GM19240 (cell line): Measurements from ENCODE around the gene TMPRSS9.

Source experiments
- DNase-seq: peaks from one replicate; pipeline ENCODE4 v3.0.0; 2011; ENCODE audit warnings: low spot score; ENCODE audit not compliant: insufficient read length

The TMPRSS9 gene

DNA sequence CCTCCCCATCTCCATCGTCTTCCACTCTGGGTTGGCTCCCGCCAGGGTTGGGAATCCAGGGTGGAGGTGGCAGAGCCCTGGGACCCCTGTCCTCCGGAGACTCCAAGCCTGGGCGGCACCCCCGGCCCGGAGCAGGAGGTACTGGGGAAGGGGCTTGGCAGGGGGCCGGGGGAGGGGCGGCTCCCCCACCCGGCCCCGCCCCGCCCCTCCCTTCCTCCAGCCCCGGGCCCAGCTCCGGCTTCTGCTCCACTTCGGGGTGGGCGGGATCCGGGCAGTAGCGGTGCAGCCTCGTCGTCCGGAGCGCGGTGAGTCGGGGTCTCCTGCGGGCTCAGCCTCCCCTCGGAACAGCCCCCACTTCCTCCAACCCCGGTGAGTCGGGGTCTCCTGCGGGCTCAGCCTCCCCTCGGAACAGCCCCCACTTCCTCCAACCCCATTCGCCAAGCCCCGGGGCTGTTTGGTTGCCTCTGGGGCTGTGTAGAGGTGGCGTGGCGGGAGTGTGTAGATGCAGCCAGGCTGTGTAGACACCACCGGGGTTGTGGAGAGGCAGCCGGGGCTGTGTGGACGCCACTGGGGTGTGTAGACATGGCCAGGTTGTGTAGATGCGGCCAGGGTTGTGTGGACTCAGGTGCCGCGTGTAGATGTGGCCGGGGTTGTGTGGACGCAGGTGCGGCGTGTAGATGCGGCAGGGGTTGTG lies at the start of gene TMPRSS9:
TMPRSS9 (plus strand) TSS at position 274 of the 694 bp plus-strand sequence. CDS start 29,521 bp downstream, outside the sequence.
- DNase-seq: no peak

DNA sequence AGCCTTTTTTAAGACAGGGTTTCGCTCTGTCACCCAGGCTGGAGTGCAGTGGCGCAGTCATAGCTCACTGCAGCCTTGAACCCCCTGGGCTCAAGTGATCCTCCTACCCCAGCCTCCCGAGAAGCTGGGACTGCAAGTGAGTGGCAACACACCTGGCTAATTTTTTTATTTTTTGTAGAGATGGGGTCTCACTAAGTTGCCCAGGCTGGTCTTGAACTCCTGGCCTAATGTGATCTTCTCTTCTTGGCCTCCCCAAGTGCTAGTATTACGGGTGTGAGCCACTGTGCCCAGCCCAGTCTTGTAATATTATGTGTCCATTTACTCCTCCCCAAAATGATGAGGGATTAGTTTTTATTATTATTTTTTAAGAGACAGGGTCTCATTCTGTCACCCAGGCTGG lies 49.0 kb upstream of the TMPRSS9 start:
- no peak for DNase-seq

DNA sequence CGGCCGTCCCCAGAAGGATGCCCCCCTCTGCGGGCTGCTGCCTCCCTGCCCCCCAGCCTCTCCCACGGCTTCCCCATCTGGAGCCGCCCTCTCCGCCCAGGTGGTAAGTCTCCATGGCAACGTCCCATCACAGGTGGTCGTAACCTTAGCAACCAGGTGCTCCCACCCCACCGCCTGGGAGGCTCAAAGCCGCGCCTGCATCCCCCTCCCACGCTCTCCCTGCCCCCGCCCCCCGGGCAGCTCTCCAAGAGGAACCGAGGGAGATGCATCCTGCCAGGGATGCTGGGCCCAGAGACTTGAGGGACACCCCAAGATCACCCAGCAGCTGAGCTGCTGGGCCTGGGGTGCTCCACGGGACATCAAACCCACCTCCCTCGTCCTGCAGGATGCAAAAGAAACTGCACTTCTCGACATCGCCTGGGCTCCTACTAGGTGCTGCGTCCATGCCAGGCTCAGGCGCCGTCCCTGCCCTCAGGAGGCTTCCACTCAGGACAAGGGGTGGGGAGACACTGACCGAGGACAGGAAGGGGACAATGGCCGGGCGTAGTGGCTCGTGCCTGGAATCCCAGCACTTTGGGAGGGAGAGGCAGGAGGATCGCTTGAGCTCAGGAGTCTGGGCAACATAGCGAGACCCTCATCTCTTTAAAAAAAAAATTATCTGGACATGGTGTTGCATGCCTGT lies 47.1 kb upstream of the TMPRSS9 start:
- DNase-seq: no peak

DNA sequence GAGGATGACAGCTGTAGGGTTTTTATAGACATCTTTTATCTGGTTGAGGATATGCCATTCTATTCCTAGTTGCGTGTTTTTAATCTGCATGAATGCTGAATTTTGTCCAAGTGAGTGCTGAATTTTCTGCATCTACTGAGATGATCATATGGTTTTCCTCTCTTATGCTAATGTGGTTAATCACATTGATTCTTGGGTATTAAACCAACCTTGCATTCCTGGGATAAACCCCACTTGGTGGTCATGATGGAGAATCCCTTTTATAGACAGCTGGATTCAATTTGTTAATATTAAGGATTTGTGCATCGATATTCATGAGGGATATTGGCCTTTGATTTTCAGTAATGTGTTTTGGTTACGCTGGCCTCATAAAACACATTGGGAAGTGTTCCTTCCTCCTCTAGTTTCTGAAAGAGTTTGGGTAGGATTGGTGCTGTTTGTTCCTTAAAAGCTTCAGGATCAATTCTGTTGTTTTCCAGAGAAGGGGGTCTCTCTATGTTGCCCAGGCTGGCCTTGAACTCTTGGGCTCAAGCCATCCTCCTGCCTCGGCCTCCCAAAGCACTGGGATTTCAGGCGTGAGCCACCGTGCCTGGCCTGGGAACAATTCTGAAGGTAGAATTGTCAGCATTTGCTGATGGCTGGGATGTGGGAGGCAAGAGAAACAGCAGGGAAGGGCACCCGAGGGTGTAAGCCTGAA lies 44.8 kb upstream of the TMPRSS9 start:
- DNase-seq: no peak

DNA sequence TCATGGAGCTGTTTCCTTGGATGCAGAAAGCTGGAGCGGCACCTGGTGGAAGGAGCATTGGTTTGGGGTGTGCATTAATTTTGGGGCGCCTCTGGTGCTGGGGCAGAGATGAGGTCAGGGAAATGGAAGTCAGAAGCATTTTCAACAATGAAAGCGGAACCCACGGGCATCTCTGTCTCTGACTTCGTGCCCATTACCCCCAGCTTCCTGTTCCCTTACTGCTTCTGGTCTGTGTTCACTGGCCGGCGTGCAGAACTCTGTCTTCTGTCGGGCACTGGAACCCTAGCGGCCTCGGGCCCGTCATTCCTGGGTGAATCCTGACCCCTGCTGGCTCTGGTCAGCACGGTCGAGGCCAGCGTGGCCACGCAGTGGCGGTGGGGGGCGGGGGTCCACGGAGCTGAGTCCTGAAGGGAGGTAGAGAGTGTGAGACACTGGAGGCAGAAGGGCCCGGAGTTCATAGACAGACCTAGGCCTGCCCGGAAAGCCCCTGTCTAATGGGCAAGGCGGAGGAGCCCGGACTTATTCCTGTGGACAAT lies 44.2 kb upstream of the TMPRSS9 start:
- no peak for DNase-seq

DNA sequence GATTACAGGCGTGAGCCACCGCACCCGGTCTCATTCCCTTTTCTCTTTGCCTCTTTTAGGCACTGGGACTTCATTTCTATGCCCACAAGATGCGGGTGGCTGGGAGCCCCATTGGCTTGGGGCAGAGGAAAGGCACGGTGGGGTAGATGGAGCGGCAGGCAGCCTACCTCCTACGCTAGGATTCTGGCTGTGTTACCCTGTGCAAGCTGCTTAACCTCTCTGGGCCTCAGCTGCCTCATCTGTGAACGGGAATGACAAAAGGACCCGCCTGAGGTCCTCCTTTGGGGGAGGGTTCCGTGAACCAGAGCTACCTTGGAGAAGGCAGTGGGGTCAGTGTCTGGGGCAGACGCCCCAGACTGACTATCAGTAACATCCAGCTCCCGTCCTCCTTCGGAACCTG lies 42.8 kb upstream of the TMPRSS9 start:
- no peak for DNase-seq

DNA sequence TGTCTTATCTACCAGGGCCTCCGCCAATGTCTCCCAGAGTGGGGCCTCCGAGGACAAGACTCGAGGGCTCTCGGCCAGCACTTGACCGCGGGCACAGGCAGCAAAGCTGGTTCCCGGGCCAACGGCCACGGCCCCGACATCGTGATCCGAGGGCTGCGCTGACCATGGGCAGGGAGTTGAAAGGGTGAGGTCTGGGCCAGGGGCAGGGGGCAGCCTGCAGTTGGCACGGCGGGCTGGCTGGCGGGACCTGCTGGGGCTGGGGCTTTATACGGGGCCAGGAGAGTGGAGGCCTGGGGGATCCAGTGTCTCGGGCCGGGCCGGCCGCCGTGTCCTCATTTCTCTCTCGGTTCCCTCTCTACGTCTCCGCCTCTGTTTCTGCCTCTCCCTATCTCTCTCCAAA lies 42.3 kb upstream of the TMPRSS9 start:
- DNase-seq: no peak

DNA sequence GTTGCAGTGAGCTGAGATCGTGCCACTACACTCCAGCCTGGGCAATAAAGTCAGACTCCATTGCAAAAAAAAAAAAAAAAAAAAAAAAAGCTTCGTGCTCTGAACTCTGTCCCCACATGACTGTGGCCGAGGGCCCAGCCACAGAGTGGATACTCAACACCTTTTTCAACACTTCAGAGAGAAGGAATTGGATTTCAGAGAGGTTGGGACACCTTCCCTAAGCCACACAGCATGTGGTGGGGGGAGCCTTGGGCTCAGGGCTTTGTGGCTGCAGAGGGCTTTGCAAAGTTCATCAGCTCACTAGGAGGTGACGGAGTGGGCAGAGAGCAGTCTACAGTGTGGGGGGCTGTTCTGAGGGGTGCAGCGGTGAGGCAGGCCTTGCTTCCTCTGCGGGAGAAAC lies 41.1 kb upstream of the TMPRSS9 start:
- no peak for DNase-seq

DNA sequence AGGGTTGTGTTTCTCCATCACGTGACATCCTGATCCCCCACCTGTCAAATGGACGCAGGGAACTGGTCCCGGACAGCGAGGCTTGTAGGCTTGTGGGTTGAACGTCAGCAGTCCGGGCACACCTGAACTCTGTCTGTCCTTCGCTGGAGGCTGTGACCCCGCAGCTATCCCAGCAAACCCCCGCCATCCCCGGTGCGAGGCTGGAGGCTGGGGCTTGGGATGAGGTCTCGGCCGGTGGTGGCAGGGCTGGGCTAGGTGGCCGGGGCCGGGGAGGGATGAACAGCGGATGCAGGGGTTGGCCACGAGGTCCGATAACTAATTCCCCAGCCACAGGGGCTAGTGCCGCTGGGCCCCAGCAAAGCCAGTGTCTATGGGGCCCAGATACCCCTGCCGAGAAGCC lies 40.5 kb upstream of the TMPRSS9 start:
- no peak for DNase-seq

DNA sequence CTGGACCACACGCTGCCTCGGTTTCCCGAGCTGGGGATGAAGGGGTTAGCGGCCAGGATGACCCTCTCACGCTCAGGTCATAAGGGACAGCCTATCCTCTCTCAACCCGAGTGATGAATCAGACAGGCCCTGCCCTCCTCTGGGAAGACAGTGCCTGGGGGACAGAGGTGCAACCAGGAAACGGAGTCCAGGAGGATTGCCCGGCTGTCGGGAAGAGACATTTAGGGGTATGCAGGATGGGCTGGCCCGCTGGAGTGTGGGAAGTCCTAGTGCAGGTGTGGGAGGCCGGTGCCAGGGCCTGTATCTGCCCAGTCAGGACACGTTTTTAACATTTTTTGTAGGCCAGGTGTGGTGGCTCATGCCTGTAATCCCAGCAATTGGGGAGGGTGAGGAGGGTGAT lies 40.0 kb upstream of the TMPRSS9 start:
- DNase-seq: no peak

DNA sequence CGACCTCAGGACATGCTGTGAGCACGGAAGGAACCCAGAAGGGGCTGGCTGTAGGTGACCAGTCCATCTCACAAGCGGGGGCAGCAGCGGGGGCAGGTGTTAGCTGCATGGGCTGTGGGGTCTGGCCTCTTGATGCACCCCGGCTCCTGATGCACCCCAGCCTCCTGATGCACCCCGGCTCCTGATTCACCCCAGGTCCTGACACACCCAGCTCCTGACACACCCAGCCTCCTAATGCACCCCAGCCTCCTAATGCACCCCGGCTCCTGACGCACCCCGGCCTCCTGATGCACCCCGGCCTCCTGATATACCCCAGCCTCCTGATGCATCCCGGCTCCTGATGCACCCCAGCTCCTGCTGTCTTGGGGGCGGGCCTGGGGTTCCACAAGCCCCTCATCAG lies 39.1 kb upstream of the TMPRSS9 start:
- no peak for DNase-seq

DNA sequence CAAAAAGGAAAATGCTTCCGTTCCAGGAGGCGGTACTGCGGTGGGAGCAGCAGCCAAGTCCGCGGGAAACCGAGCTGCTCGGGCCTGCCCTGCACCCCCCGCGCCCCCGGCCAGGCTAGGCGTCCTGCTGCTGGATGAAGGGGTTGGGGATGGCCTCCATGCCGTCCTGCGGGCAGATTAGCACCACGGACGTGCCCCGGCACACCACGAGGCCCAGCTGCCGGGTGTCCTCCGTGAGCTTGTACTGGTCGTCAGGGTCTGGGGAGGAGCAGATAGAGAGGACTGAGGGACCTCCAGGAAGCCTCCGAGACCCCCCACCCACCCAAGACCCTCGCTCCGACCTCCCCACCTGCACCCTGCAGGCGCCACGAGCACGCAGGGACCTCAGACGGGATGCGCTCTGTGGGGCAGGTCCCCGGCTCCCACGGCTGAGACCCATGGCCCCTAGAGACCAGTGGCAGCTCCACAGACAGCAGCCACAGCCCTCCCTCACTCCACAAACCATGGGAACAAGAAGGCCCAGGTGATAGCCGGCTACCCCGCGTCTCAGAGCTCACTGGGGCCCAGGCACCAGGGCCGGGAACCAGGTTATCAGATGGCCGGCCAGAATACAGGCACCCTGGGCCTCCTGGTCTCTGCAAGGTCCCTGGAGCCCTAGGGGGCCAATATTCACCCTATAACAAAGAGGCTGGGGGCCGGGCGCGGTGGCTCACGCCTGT lies 38.3 kb upstream of the TMPRSS9 start:
- no peak for DNase-seq

DNA sequence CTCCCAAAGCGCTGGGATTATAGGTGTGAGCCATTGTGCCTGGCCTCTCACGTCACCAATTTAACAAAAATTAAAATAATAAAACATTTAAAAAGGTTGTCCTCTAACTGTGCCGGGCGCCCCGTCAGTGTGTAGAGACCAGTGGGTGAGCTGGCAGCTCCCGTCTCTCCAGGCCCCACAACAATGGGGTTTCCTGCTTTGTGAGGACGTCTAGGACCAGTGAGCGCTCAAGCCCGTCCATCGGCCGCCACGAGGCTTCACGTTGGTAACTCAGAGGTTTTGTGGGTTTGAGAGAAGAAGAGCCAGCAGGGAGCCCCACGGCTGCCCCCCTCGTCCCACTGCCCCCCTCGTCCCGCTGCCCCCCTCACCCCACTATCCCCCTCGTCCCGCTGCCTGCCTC lies 36.4 kb upstream of the TMPRSS9 start:
- DNase-seq: no peak

DNA sequence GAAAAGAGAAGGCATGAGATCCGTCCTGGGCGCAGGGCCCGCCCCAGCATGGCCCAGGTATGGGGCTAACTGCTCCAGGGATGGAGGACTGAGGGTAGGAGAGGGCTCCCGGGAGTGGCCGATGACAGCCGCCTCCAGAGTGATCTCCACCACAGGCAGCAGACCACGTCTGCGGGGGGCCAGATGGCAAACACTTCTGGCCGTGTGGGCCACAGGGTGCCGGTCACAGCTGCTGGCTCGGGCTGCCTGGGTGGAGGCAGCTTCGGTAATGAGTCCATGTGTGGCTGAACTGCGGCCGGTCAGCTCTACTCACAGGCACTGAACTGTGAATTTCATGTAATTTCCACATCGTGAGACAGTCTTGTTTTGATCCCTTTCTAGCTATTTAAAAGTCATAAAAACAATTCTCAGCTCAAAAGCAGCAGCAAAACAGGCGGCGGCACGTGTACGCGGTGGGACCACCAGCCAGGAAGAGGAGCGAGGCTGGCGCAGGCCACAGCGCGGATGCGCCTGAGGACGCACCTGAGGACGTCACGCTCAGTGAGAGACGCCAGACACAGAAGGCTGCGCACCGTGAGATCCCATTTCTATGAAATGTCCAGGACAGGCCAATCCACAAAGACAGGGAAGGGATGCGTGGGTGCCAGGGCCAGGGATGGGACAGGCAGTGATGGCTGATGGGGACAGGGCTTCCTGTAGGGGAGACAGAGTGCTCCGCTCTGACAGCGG lies 35.7 kb upstream of the TMPRSS9 start:
- DNase-seq: no peak

DNA sequence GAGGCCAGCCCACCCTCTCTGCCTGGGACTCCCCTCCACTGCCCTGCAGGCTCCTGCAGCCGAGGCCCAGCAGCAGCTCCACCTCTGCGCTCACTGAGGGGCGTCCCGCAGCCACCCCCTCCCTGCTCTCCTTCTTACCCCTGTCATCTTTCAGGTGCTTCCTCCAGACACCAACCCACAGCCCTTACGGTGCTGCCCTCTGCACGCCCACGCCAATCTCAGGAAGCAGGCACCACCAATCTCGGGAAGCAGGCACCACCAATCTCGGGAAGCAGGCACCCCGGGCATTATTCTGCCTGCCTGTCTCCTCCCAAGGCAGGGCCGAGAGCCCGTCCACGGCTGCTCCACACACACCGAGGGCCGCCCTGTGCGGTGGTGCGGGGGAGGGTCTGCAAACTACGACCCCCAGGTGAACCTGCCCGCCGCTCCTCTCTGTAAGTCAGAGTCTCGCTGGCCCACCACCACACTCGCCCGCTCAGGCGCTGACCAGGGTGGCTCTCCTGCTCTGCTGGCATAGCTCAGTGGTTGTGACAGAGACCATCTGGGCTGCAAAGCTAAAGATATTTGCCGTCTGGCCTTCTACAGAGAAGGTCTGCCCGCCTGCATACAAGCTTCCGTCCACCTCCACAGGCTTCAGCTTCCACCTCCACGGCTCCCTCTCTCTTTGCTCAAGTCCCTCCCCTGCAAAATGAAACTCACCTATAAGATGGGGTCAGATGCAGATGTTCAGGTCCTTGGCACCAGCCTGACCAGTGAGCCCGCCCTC lies 34.6 kb upstream of the TMPRSS9 start:
- no peak for DNase-seq

DNA sequence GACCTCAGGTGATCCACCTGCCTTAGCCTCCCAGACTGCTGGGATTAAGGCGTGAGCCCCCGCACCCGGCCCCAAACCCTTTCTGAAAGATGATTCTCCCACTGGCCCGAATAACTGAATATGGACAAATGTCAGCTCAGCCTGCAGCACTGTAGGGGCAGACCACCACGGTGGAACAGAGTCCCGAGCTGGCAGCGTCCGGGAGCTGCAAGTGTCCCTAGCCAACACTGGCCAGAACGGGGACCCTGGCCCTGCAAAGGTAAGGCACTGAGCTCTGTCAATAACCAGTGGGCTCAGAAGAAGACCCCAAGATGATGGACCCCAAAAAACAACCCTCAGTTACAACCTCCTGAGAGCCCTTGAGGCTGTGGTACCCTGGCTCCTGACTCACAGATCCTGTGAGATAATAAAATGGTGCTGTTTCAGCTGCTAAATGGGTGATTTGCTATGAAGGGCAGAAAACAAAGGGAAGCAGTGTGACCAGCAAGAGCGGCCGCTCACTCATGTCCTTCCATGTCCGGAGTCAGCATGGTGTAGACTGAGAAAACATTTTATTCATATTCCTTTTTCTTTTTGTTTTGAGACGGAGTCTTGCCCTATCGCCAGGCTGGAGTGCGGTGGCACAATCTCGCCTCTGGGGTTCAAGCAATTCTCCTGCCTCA lies 33.2 kb upstream of the TMPRSS9 start:
- no peak for DNase-seq

DNA sequence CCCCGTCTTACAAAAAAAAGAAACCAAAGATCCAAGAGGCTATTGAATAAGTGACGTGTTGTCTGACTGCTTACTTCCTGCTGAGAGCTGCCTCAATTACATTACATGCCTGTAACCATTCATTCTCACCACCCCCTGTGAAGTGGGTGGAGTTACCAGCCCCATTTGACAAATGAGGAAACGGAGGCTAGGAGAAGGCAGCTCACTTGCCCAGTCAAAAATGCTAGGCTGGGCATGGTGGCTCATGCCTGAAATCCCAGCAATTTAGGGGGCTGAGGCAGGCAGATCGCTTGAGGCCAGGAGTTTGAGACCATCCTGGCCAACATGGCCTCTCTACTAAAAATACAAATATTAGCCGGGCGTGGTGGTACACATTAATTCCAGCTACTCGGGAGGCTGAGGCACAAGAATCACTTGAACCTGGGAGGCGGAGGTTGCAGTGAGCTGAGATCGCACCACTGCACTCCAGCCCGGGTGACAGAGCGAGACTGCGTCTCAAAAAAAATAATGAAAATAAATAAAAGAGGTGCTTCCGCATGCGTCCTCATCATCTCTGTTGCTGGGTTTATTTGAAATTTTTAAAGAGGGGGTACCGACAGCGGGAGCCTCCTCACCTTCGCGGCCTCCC lies 32.2 kb upstream of the TMPRSS9 start:
- DNase-seq: peak; percentile 66

DNA sequence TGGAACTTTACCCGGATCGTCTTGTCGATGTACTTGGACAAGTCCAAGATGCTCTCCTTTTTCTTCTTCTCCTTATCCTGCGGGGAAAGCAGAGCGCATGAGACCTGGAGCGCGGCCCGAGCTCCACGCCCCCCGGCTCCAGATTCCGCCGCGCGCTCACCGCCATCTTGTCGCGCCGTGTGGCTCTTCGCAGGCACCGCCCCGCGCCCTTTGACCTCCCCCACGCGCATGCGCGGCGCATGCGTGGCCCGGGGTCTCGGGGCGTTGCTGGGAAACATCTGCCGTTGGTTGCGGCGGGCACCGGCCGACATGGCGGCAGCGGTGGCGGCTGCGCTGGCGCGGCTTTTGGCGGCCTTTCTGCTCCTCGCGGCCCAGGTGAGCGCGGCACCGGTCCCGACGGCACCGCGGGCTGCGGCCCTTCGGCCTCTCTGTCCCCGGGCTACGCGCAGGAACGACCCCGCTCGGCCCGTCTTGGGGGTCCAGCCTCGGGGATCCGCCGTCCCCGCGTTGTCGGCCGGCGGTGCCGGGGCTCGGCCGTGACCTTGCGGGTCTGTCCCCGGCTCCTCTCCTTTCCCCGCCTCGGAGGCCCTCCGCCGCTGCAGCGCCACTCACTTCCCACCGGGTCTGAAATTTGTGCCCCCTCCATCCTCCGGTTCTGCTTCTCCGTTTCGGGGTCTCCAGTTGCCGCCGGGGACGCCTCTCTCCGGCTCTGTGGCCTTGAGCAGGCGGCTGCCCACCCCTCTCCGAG lies 31.5 kb upstream of the TMPRSS9 start, which contains the start of the genes LSM7 and SPPL2B:
LSM7 (minus strand) TSS at position 186 of the 748 bp plus-strand sequence; CDS start at position 166, 20 bp downstream.
SPPL2B (plus strand) TSS at position 284 of the 748 bp plus-strand sequence; CDS start at position 310, 26 bp downstream.
- peak; percentile 97 for DNase-seq
